ENCODE data around the gene C10orf120.

The C10orf120 gene

GRCh38 chr10:122675278-122675677 is 24.4 kb downstream of the C10orf120 start:
- no peak for TF ChIP-seq CTCF (IDR thresholded peaks at IDR 0.05; ENCODE audit: insufficient read depth, low read length, poor library complexity, severe bottlenecking)
- no peak overlapping the region for H3K4me3 ChIP-seq (replicated peaks; ENCODE audit: low read depth, low read length)
- H3K27me3 ChIP-seq (replicated peaks; ENCODE audit: control insufficient read depth, insufficient read depth, low read length), result no peaks in the 10 kb centered on the region

GRCh38 chr10:122674781-122675180 is 24.9 kb downstream of the C10orf120 start:
- no peaks in the 10 kb centered on the region for H3K27me3 ChIP-seq (replicated peaks; ENCODE audit: control insufficient read depth, insufficient read depth, low read length)
- DNase-seq (ENCODE audit: extremely low read depth, insufficient read length), result no peak
- H3K4me3 ChIP-seq (replicated peaks; ENCODE audit: low read depth, low read length), result no peak overlapping the region
- TF ChIP-seq CTCF (IDR thresholded peaks at IDR 0.05; ENCODE audit: insufficient read depth, low read length, poor library complexity, severe bottlenecking), result no peak
- no peaks in the 10 kb centered on the region for H3K36me3 ChIP-seq (ENCODE audit: control insufficient read depth, insufficient read depth, low read length)

More at GRCh38 chr10:122675278-122675677, 24.4 kb downstream of the C10orf120 start:
- no peak for DNase-seq (ENCODE audit: extremely low read depth, insufficient read length)
- no peaks in the 10 kb centered on the region for H3K36me3 ChIP-seq (ENCODE audit: control insufficient read depth, insufficient read depth, low read length)

- no peak for TF ChIP-seq CTCF (IDR thresholded peaks at IDR 0.05; ENCODE audit: insufficient read depth, low read length, poor library complexity, severe bottlenecking)
- Histone ChIP-seq H3K4me3 (replicated peaks; ENCODE audit: low read depth, low read length) (no peak overlapping the region), H3K27me3 (replicated peaks; ENCODE audit: control insufficient read depth, insufficient read depth, low read length) (no peaks in the 10 kb centered on the region), H3K36me3 (ENCODE audit: control insufficient read depth, insufficient read depth, low read length) (no peaks in the 10 kb centered on the region)
- DNase-seq (ENCODE audit: extremely low read depth, insufficient read length), result no peak
Measured at GRCh38 chr10:122673731-122674130, 25.9 kb downstream of the C10orf120 start.

GRCh38 chr10:122673269-122673668 is 26.4 kb downstream of the C10orf120 start:
- DNase-seq (ENCODE audit: extremely low read depth, insufficient read length), result no peak
- no peaks in the 10 kb centered on the region for H3K36me3 ChIP-seq (ENCODE audit: control insufficient read depth, insufficient read depth, low read length)
- no peak overlapping the region for H3K4me3 ChIP-seq (replicated peaks; ENCODE audit: low read depth, low read length)
- H3K27me3 ChIP-seq (replicated peaks; ENCODE audit: control insufficient read depth, insufficient read depth, low read length), result no peaks in the 10 kb centered on the region
- TF ChIP-seq CTCF (IDR thresholded peaks at IDR 0.05; ENCODE audit: insufficient read depth, low read length, poor library complexity, severe bottlenecking), result no peak

- no peak for TF ChIP-seq CTCF (IDR thresholded peaks at IDR 0.05; ENCODE audit: insufficient read depth, low read length, poor library complexity, severe bottlenecking)
- no peak for DNase-seq (ENCODE audit: extremely low read depth, insufficient read length)
- Histone ChIP-seq H3K36me3 (ENCODE audit: control insufficient read depth, insufficient read depth, low read length) (no peaks in the 10 kb centered on the region), H3K4me3 (replicated peaks; ENCODE audit: low read depth, low read length) (no peak overlapping the region), H3K27me3 (replicated peaks; ENCODE audit: control insufficient read depth, insufficient read depth, low read length) (no peaks in the 10 kb centered on the region)
Measured at GRCh38 chr10:122672655-122673054, 27.0 kb downstream of the C10orf120 start.

- TF ChIP-seq CTCF (IDR thresholded peaks at IDR 0.05; ENCODE audit: insufficient read depth, low read length, poor library complexity, severe bottlenecking), result no peak
- DNase-seq (ENCODE audit: extremely low read depth, insufficient read length), result no peak
- H3K4me3 ChIP-seq (replicated peaks; ENCODE audit: low read depth, low read length), result no peak overlapping the region
- no peaks in the 10 kb centered on the region for H3K27me3 ChIP-seq (replicated peaks; ENCODE audit: control insufficient read depth, insufficient read depth, low read length)
- H3K36me3 ChIP-seq (ENCODE audit: control insufficient read depth, insufficient read depth, low read length), result no peaks in the 10 kb centered on the region
Measured at GRCh38 chr10:122671355-122671754, 28.3 kb downstream of the C10orf120 start.

All from GM06990 (cell line).